Measurements from ENCODE around the gene INO80.

The INO80 gene

DNA sequence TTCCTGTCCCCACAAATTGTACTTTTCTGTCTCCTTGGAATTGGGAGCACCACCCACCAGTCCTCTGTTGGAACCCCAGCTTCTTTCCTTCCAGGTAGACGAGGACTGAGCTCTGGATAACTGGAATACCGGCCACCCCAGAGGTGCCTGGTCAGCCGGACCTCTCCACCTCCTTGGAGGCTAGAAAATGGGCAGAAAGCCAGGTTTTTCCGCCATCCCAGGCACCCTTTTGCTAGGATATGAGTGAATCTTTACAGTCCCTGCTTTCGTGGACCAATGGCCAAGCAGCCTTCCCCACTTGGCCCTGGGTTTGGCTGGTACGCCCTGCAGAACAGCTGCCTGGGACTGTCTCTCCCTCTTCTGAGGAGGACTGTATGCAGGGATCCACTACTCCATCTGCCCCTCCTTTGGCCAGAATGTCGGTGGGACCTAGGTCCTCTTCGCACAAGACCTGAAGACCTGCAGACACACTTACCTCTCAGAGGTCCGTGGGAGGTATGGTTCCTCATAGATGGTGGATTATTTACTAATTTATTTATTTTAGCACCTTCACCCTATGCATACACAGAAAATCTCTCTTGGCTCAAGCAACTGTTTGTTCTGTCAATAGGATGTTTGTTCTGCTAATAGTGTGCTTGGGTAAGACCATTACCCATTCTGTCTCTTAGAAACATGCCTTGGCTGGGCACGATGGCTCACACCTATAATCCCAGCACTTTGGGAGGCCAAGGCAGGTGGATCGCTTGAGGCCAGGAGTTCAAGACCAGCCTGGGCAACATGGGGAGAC is 171.4 kb downstream of the INO80 start:
- DNase-seq (ENCODE audit: low read depth) = no peak

DNA sequence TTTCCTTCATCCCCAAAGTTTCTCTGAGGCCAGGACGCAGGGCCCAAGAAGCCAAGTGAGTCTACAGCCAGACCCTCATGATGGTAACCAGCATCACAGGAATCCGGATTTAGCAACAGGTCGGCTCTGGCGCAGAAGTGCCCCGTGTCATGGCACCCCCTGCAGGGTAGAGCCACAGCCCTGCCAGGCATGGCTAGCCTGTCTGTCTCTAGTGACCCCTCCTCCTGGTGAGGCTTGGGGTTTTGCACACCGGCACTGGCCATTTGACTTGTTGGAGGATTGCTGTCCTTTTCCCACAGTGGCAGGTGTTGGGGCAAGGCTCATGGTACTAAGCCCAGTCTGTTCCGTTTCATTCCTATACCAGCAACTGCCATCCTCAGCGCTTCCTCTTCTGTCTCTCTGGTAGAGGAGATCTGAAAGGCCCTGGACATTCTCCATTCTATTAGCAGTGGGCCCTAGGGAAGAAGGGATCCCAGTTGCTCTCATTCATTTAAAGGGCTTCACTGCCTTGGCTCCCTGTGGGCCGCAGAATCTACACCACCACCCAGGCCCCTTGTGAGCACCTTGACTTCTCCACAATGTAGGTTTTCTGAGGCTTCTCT is 172.2 kb downstream of the INO80 start:
- DNase-seq (ENCODE audit: low read depth) = no peak

DNA sequence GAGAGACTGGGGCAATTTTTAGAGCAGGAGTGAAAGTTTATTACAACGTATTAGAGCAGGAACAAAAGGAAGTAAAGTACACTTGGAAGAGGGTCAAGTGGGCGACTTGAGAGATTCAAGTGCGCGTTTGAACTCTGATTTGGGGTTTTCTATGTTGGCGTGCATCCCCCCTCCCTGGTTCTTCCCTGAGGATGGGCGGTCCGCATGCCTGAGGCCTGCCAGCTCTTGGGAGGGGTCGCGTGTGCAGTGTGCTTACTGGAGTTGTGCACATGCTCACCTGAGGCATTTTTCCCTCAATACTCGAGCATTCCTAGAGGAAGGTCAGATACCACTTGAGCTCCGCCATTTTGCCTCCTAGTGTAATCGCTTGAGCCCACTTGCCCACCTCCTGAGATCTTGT is 173.2 kb downstream of the INO80 start:
- DNase-seq (ENCODE audit: low read depth) = no peak

DNA sequence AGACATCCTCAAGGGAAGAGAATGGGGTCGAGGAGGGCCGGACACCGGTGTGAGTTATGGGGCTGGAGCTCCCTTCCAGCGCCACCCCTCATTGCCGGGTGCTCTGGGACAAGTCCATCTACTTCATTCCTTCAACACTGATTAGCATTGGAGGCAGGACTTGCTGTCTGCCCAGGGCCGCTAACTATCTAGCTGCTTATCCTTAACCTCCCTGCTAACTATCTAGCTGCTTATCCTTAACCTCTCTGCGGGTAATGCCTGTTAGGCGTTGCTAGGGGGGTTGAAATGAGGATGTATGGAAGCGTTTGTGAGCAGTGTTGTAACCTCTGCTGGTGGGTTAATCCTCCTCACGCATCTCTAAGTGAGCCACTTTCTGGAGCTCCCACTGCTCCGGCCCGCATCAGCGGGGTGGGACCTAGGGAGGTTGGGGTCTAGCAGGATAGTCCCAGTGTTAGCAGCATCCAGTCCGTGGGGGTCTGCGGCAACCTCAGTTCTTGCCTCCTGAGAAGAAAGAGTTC is 173.7 kb downstream of the INO80 start:
- no peak for DNase-seq (ENCODE audit: low read depth)

DNA sequence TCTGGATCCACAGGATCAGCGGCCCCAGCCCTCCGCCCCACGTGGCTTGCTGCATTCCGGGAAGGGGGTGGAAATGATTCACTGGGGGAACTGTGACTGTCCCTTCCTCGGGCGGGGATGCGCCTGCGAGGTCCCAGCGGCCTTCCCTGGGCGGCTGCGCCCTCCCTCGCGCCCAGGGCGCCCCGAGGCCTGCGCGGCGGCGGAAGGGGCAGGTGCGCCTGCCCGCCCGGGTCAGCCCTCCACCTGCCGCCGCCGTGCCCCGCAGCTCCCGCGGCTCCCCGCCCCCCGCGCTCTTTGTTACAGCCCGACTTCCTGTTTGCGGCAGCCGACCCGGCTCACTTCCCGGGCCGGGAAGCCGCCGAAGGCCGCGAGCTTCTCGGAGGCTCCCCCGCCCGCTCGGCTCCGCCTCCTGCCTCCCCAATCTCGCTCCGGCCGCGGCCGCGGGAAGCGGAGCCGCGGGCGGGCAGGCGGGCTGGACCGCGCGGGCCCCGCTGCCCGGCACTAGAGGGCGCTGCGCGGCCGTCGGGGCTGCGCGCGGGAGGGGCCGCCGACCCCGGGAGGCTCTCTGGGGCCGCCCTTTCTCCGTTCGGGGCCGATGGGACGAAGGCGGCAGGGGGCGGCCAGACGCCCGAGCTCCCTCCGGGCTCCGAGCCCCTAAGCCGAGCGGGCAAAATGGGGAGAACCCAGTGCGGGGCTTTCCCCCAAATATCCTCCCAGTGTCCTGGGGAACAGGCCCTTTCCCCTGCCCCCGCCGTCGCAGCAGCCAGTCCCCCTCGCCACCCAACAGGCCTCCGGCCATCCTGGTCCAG is 174.3 kb downstream of the INO80 start:
- peak; percentile 46 for DNase-seq (ENCODE audit: low read depth)

DNA sequence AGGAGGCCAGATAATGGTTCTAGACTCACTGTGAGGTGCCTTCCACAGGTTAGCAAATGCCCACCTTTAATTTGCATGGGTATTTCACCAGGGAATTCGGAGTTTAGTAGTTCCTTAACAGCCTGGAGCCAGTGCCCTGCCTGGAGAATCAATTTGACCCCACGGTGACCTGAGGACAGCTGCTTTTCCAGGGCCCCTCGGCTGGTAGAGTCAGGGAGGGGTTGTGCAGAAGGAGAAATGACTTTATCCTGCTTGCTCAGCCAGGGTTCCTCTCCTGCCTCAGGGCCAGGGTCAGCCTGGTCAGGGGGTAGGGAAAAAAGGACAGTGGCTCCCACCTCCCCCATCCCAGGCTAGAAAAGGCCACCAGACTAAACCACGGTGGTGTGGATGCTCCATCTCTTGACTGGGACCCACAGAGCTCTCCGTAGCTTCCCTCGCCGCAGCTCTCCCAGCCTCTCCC is 175.0 kb downstream of the INO80 start:
- DNase-seq (ENCODE audit: low read depth) = no peak

DNA sequence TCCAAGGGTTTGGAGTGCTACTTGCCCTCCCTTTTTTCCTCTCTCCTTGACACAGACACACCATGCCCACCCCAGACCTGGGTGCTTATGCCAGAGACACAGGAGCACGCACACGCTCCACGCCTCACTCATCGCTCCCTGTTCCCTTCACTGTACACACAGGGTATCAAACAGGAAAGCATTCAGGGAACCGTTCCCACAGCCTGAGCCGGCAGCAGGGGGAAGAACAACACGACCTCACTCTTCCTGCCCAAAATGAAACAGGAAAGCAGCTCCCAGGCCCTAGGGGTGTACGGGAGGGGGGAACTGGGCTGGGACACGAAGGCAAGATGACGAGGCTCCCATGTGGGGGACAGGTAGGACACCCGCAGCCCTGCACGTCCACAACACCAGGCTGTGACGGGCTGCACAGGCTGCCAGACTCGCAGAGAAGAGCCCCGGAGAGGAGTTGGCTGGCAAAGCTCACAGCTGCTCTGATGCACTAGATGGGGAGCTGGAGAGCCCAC is 175.7 kb downstream of the INO80 start:
- no peak for DNase-seq (ENCODE audit: low read depth)

DNA sequence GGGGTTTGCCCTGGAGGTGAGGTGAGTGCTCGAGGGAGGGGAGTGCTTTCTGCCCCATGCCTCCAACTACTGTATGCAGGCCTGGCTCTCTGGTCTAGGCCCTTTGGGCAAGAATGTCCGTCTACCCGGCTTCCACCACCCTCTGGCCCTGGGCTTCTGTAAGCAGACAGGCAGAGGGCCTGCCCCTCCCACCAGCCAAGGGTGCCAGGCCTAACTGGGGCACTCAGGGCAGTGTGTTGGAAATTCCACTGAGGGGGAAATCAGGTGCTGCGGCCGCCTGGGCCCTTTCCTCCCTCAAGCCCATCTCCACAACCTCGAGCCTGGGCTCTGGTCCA is 177.6 kb downstream of the INO80 start:
- DNase-seq (ENCODE audit: low read depth) = no peak

DNA sequence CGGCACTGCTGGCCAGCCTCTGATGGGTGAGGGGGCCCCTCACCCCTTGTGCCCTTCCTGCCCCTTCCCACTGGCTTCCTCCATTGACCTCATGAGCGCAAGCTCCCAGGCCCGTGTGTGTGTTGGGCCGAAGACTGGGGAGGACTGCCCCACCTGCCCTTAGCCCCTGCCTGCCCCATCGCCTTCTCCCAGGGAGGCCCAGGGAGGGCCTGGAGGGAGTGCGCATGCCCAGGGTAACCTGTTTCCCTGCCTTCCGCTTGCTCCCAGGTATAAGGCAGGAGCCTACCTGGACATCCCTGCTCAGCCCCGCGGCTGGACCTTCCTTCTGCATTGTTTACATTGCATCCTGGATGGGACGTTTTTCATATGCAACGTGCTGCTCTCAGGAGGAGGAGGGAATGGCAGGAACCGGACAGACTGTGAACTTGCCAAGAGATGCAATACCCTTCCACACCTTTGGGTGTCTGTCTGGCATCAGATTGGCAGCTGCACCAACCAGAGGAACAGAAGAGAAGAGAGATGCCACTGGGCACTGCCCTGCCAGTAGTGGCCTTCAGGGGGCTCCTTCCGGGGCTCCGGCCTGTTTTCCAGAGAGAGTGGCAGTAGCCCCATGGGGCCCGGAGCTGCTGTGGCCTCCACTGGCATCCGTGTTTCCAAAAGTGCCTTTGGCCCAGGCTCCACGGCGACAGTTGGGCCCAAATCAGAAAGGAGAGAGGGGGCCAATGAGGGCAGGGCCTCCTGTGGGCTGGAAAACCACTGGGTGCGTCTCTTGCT is 178.1 kb downstream of the INO80 start:
- DNase-seq (ENCODE audit: low read depth) = no peak

DNA sequence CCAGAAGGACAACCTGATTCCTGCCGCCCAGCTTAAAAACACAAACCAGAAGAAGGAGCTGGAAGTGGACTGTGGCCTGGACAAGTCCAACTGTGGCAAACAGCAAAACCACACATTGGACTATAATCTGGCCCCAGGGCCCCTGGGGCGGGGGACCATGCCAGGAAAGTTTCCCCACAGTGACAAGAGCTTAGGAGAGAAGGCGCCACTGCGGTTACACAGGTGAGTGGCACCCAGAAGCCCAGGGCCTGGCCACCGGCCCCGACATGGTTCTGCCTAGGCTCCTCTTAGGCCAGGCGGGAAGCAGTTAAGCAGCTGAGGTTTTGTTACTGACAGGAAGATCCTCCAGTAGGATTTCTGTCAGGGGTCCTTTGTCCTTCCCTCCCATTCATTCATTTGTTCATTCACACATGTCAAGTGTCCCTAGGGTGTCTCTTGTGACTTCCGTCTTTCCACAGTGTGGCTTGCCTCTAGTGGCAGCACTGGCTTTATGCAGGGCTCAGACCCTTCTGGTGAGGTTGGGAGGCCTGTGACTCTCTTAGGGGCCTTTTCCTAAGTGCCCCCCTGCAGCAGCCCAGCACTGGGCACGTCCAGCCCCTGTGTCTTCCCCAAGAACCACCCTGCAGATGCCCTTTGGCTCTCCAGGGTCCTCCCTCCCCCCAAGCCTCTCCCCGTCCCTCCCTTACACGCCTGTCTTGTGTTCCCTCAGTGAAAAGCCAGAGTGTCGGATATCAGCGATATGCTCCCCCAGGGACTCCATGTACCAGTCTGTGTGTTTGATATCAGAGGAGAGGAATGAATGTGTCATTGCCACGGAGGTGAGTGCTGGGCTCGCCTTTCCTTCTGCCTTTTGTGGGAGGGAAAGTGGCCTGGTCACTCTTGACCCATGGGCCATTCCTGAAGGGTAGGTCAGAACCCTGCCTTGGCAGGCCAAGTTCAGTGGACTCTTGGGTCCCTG is 179.1 kb downstream of the INO80 start:
- no peak for DNase-seq (ENCODE audit: low read depth)

DNA sequence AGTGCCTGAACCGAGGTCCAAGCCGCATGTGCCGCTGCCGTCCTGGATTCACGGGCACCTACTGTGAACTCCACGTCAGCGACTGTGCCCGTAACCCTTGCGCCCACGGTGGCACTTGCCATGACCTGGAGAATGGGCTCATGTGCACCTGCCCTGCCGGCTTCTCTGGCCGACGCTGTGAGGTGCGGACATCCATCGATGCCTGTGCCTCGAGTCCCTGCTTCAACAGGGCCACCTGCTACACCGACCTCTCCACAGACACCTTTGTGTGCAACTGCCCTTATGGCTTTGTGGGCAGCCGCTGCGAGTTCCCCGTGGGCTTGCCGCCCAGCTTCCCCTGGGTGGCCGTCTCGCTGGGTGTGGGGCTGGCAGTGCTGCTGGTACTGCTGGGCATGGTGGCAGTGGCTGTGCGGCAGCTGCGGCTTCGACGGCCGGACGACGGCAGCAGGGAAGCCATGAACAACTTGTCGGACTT is 179.8 kb downstream of the INO80 start:
- DNase-seq (ENCODE audit: low read depth) = no peak

DNA sequence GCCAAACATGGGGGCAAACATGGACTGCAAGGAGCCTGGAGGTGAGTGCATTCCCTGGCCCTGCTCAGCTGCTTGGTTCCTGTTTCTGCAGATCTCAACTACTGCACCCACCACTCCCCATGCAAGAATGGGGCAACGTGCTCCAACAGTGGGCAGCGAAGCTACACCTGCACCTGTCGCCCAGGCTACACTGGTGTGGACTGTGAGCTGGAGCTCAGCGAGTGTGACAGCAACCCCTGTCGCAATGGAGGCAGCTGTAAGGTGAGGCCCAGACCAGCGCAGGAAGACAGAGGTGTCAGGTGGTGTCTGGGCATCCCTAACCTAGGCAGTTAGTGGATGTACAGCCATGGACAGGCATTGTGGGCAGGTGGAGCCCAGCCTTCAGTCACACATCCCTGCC is 181.6 kb downstream of the INO80 start:
- DNase-seq (ENCODE audit: low read depth) = no peak

DNA sequence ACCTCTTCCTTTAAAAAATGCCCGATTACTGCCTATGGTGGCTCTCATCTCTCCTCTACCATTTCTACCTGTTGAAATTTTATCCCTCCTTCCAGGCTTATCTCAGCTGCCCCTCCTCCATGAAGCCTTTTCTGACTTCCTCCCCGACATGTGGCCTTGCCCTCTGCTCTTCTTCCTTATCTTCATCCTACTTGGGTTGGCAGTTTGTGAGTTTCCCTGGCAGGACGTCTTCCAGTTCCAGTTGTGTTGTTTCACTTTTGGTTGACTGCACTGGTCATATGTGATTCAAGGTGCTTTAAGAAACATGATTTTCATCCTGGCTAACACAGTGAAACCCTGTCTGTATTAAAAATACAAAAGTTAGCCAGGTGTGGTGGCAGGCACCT is 182.6 kb downstream of the INO80 start:
- no peak for DNase-seq (ENCODE audit: low read depth)

DNA sequence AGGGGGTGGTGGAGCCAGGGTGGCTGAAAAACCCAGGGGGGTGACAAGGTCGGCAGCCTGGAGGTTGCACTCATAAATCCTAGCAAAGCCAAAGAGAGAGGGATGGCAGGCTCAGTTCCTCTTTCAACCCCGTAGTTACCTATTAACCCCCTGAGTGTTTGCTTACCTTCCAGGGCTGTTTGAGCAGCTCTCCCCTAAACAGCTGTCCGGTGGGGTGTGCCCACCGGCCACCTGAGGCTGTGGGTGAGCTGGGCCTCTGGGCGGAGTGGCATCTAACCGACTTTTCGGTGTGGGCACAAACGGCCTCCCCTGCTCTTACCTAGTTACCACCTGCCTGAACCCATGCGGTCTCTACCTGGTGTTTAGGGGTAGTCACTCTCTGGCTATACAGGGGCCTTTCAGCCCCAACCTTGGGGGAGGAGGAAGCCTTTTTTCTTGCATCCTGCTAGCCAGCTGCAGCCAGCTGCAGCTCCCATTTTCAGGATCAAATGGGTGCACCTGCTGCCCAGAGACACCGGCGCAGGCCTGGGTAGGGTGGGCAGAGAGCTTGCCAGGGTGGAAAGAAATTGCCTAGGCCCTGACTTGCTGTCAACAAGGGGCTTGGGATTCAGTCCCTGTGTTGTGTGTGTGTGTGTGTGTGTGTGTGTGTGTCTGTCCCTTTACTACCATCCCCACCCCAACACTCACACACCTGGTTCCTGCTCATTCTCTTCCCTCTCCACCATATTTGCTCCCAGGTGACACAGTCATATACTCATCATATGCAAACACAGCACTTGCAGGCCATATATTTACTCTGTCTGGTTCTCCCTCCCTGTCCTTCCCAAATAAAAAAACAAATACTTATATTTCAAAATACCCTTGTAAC is 183.2 kb downstream of the INO80 start:
- no peak for DNase-seq (ENCODE audit: low read depth)

DNA sequence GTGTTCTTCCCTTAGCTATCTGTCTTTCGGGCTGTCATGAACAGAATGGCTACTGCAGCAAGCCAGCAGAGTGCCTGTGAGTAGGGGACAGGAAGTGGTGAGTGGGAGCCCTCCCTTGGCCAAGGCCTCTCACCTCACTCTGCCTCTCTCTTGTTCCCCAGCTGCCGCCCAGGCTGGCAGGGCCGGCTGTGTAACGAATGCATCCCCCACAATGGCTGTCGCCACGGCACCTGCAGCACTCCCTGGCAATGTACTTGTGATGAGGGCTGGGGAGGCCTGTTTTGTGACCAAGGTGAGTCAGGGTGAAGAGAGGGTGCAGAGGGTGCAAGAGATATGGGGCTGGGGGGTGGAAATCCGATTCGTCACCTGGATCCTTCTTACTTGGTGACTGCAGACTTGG is 183.9 kb downstream of the INO80 start:
- no peak for DNase-seq (ENCODE audit: low read depth)

DNA sequence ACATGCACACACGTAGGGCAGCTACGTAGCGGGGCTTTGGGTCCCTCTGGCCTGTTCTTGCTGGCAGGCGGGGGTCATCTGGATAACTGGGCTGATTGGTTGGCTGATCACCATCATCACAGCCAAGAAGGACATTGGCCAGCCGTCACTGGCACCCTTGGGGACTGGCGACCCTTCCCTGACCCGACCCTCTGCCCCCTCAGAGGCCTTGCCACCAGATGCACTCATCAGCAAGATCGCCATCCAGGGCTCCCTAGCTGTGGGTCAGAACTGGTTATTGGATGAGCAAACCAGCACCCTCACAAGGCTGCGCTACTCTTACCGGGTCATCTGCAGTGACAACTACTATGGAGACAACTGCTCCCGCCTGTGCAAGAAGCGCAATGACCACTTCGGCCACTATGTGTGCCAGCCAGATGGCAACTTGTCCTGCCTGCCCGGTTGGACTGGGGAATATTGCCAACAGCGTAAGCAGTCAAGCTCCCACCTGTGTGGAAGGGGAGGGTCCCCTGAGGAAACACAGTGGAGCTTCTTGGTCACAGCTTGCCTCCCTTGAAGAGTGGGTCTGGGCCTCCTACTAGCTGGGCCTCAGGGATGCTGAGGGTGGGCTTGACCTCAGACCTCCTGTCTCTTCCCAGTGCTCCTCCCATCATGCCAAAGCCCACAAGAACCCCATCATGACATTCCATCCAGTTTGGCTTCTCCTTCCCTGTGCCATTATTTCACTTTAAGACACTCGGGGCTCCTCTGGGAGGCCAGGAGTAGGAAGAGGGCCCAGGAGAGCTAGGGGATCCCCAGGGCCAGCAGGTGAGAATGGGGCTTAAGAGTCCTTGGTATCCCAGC is 184.6 kb downstream of the INO80 start:
- DNase-seq (ENCODE audit: low read depth) = no peak

DNA sequence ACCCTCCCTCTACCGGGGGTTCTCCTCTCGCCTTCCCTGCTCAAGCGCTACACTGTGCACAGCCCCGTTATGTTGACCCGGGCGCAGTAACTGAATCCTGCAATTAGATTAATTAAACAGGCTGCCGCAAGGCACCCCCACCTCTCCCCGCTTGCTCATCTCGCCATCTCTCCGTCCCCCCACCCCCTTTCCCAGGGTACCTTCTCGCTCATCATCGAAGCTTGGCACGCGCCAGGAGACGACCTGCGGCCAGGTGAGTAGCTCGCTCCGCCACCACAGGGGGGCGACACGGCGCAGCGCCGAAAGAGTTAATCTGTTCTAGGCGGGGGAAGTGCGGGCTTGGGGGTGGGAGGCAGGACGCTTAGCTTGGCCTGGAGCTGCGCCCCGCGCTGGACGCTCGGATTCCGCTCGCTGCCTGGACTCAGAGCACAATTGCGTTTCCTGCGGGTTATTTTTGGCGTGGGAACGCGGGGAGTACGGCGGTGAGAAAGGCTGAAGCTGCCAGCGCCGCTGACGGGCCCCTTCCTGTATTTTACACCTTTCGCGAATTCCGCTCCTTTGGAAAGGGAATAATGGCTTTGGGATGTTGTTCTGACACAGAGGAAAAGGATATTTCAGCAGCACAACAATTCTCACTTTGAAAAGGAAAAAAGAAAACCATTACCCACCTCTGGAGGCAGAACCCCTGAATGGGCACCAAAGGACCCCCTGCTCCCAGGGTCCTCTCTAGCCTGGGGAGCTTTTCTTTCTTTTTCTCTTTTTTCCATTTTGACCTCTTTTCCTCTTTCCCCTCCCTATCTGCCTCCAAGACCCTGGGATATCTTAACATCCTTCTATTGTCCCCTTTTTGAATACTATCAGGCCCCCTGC is 185.4 kb downstream of the INO80 start:
- DNase-seq (ENCODE audit: low read depth) = no peak

Measured in HS-27A (cell line).